HG03558 (cell line): ENCODE data around the gene ENO1.

ENCODE experiments used
- ATAC-seq: cut with Tn5 transposase; IDR thresholded peaks from one replicate; pipeline ENCODE4 v1.9.1; 2021; ENCODE audit warnings: moderate number of reproducible peaks; ENCODE audit not compliant: unreplicated experiment; ENCODE audit errors: extremely low read depth

The ENO1 gene

DNA sequence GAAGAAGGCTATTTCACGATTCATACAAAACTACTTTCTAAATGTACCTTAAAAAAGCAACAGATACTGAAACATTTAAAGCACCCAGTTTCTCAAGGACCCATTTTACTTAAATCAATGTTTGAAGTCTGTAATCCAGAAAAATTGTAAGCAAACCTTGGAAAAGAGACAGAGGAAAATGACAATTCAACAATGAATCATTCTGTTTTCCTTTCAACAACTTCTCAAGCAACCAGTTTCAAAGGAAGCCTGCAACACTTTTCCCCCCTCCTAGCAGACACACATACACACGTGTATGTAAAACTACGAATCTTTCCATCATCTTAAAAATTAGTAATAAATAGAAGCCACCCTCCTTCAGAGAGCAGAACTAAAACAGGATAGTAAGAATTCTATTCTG lies 62.2 kb downstream of the ENO1 start:
- no peak for ATAC-seq

DNA sequence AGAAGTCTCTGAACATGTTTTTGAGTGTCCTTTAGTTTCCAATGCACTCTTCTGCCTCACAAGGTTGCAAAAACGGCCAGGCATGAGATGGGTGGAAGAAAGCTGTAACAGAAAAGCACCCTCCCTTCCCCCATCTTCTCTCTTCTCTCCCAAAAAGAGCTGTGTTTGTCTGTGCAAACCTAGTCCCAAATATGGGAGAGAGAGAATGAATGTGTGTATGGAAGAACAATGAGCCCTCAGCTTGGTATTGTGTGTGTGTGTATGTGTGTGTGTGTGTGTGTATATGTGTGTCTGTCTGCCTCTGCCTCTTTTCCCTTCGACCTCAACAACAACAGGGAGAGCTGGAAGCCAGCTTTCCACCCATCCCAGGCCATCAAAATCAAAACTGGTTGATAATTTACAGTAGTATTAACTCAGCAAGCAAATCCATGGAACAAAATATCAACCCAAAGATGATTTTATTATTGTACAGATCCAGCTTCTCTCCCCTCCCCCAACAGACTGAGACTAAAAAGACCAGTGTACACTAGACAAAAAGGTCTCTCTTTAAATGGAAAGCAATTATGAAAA lies 62.8 kb downstream of the ENO1 start:
- no peak for ATAC-seq

DNA sequence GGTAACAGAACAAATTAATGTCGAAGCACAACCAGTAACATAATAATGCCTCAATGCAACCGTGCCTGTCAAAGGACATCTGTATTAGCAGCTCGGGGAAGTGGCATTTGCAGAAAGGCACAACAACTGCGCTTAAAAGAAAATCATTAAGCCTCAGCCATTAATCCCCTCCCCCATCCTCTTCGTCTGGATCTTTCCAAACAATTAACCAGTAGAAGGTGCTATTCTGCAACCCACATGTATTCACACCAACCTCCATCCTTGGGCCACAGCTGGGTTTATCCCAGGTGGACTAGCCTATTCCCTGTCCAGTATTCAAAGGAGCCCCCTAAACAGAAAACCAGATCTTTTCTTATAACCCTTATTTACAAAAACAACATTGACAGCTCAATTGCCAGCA lies 63.6 kb downstream of the ENO1 start:
- ATAC-seq = no peak

DNA sequence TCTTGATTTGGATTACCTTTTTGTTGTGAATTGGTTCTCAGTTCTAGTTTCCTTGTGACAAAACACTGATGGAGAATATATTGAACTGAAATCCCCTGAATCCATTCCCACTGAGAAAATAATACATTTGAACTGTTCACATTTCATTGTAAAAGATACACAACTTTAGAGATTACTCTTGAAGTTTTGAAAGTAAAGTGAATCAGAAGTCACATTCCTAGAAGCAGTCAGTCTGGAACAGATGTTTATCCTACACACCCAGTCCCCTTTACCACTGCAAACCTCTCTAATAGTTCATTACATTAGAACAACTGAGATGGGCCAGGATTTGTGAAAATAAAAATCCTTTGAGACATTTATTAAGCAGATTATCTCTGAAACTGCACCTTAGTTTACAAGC lies 64.5 kb downstream of the ENO1 start:
- no peak for ATAC-seq

DNA sequence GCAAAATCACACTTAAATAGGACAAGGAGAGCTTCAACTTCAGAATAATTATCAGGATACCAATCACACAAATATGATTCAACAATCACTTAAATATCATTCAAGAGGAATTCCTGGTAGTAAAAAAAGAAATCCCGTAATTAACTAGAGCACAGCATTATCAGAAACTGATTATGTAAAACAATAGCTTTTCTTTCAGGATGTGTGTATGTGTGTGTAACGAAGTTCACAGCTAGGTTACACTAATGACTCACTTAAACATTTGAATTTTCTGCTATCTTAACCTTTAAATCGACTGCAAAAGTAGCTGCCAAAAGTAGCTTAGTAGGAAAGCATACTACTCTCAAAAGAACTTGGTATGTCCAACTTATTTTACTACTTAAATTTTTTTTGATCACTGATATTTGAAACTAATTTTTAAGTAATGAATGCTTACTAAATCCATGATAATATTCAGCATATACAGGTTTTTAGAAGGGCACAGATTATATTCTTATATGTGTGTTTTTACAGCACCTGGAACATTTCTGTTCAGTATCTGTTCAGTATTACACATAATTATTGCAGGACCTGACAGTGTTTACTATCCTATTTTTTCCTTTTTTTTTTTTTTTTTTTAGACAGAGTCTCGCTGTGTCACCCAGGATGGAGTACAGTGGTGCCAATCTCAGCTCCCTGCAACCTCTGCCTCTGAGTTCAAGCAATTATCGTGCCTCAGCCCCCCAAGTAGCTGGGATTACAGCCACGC lies 65.3 kb downstream of the ENO1 start:
- ATAC-seq = no peak

DNA sequence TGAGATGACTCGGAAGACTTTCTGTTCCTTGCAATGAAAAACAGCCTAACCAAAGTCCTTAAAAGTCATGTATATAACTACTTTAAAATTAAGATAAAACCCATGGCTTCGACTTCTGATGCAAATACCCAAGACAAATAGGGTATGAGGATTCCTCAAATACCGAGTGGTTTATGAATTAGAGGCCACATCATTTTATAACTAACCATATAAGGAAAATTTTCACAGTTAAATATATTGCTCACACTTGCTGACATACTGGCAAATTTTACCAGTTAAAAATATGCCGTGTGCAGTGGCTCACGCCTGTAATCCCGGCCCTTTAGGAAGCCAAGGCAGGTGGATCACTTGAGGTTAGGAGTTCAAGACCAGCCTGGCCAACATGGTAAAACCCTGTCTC lies 66.4 kb downstream of the ENO1 start:
- no peak for ATAC-seq
